ENCODE measurements around the gene ZNF878.
"Not testable (repeated sequence)": the region's sequence is repeated elsewhere in the genome, so short reads cannot be mapped to it uniquely, and the experiment has no call there.

The ZNF878 gene

GRCh38 chr19:12052497-12053169 is at the start of gene ZNF878:
TSS of gene ZNF878 (minus strand) at chr19:12052961. CDS start at chr19:12052801, 160 bp downstream.
- DNase-seq = peak; percentile 55 to 59

GRCh38 chr19:12098040-12098439 is 45.3 kb upstream of the ZNF878 start:
- no peak for DNase-seq

GRCh38 chr19:12095111-12095790 is 42.5 kb upstream of the ZNF878 start:
- no peak for DNase-seq

- DNase-seq = no peak
These were observed 41.0 kb upstream of the ZNF878 start for GRCh38 chr19:12093777-12094176.

GRCh38 chr19:12092956-12093355 is 40.2 kb upstream of the ZNF878 start:
- DNase-seq = no peak

- DNase-seq = peak; percentile 52 to 53
These were observed 39.5 kb upstream of the ZNF878 start for GRCh38 chr19:12092065-12092867.

GRCh38 chr19:12090807-12091206 is 38.0 kb upstream of the ZNF878 start:
- peak; percentile 53 to 64 for DNase-seq

GRCh38 chr19:12085074-12085818 is 32.5 kb upstream of the ZNF878 start:
- DNase-seq = no peak

- not testable (repeated sequence) for DNase-seq
These were observed 30.6 kb upstream of the ZNF878 start for GRCh38 chr19:12083336-12083735.

- no peak for DNase-seq
These were observed 24.6 kb upstream of the ZNF878 start for GRCh38 chr19:12077375-12077774.

GRCh38 chr19:12076331-12076730 is 23.6 kb upstream of the ZNF878 start:
- not testable (repeated sequence) for DNase-seq

- no peak for DNase-seq
These were observed 22.9 kb upstream of the ZNF878 start for GRCh38 chr19:12075538-12076139.

GRCh38 chr19:12064590-12065538 is 12.1 kb upstream of the ZNF878 start, which contains the start of gene ZNF844:
TSS of gene ZNF844 (plus strand) at chr19:12064731. CDS start at chr19:12064874, 143 bp downstream.
- peak; percentile 81 to 86 for DNase-seq

GRCh38 chr19:12055784-12056183 is 3.0 kb upstream of the ZNF878 start:
- DNase-seq = no peak

- no peak for DNase-seq
These were observed 667 bp downstream of the ZNF878 start for GRCh38 chr19:12052091-12052496.

- DNase-seq = no peak
These were observed 4.9 kb downstream of the ZNF878 start for GRCh38 chr19:12047868-12048267.

- DNase-seq = no peak
These were observed 8.9 kb downstream of the ZNF878 start for GRCh38 chr19:12043752-12044422.

- DNase-seq = no peak
These were observed 9.9 kb downstream of the ZNF878 start for GRCh38 chr19:12042893-12043292.

- DNase-seq = peak; percentile 67 to 72
These were observed 17.3 kb downstream of the ZNF878 start, which contains the start of gene ZNF433 for GRCh38 chr19:12035220-12036172. TSS of gene ZNF433 (minus strand) at chr19:12035679. CDS start at chr19:12035539, 140 bp downstream.

Measured in CD4-positive, alpha-beta T cell treated with Interferon alpha-2 for 1 hour (primary cell).